SK-MEL-5 (cell line): ENCODE results near the gene PEAR1. TPM values are rescaled to one million over a fixed set of nuclear protein-coding genes. Genes with fewer than 3 reads are reported as not detected.

Source experiments
- DNase-seq: peaks from one replicate; pipeline ENCODE4 v3.0.0-alpha.2; 2016; ENCODE audit warnings: low read depth, low spot score
- in situ Hi-C: cut with HindIII; loops from 2 replicates; pipeline ENCODE4 v1.10.0; 2016; ENCODE audit warnings: low sequenced_read_pairs, high pct_unique_total_duplicates, low pct_unique_long_range_greater_than_20kb
- total RNA-seq: library from RNA; depleted of rRNA; stranded (reverse); fragments of >200 nt; shearing (Covaris generic); gene quantifications from 2 replicates; pipeline ENCODE4 v1.2.3, GENCODE V29; 2014

The PEAR1 gene
- total RNA-seq, 1 experiment from 2014 or later, result not detected

- DNase-seq, result no peak
- in situ Hi-C loops, result no loop called here
These were observed 10.9 kb downstream of the PEAR1 start for GRCh38 chr1:156904187-156904959.

- in situ Hi-C loops, result no loop called here
- no peak for DNase-seq
These were observed 11.7 kb downstream of the PEAR1 start for GRCh38 chr1:156905176-156905575.

- in situ Hi-C loops, result no loop called here
These were observed 12.1 kb downstream of the PEAR1 start for GRCh38 chr1:156905651-156906050.

GRCh38 chr1:156906206-156906906 is 12.8 kb downstream of the PEAR1 start:
- in situ Hi-C loops, result no loop called here
- no peak for DNase-seq

More at GRCh38 chr1:156905651-156906050, 12.1 kb downstream of the PEAR1 start:
- DNase-seq, result no peak

GRCh38 chr1:156908541-156908940 is 15.0 kb downstream of the PEAR1 start:
- in situ Hi-C loops, result no loop called here
- no peak for DNase-seq

GRCh38 chr1:156908955-156909354 is 15.4 kb downstream of the PEAR1 start:
- in situ Hi-C loops, result no loop called here
- DNase-seq, result no peak

GRCh38 chr1:156909671-156910070 is 16.2 kb downstream of the PEAR1 start:
- no peak for DNase-seq
- in situ Hi-C loops, result no loop called here

GRCh38 chr1:156910309-156910782 is 16.8 kb downstream of the PEAR1 start:
- in situ Hi-C loops, result no loop called here
- peak; percentile 44 for DNase-seq

GRCh38 chr1:156911577-156912298 is 18.2 kb downstream of the PEAR1 start:
- in situ Hi-C loops, result no loop called here
- no peak for DNase-seq

- in situ Hi-C loops, result no loop called here
- DNase-seq, result no peak
These were observed 18.8 kb downstream of the PEAR1 start for GRCh38 chr1:156912310-156912709.

GRCh38 chr1:156912861-156913808 is 19.6 kb downstream of the PEAR1 start:
- DNase-seq, result no peak
- in situ Hi-C loops, result no loop called here

GRCh38 chr1:156913809-156914387 is 20.4 kb downstream of the PEAR1 start:
- DNase-seq, result no peak
- in situ Hi-C loops, result no loop called here

GRCh38 chr1:156914440-156914856 is 20.9 kb downstream of the PEAR1 start:
- in situ Hi-C loops, result no loop called here
- no peak for DNase-seq

GRCh38 chr1:156920233-156921052 is 26.9 kb downstream of the PEAR1 start, which contains the start of gene LRRC71:
Gene LRRC71 (plus strand): TSS chr1:156920632. CDS start chr1:156920804, 172 bp downstream.
- in situ Hi-C loops, result no loop called here

GRCh38 chr1:156921053-156921529 is 27.6 kb downstream of the PEAR1 start:
- DNase-seq, result no peak
- in situ Hi-C loops, result no loop called here

More at GRCh38 chr1:156920233-156921052, 26.9 kb downstream of the PEAR1 start, which contains the start of gene LRRC71:
- peak; percentile 81 for DNase-seq
